CD14-positive monocyte (primary cell): ENCODE data around the gene CTNNA3. TPM values are rescaled to one million over a fixed set of nuclear protein-coding genes. Genes with fewer than 3 reads are reported as not detected.

Source experiments
- DNase-seq, 3 donors: peaks; one replicate each; pipeline ENCODE4 v3.0.0-alpha.2; 2011 to 2022
- H2AFZ ChIP-seq: 2 replicates; pipeline ENCODE4 v1.6.0; 2012; ENCODE audit warnings: mild to moderate bottlenecking, low read depth, low read length, inconsistent platforms; ENCODE audit not compliant: insufficient read depth, poor library complexity, severe bottlenecking
- H3K27ac ChIP-seq, 2 donors: 1 replicate in 1 of 2; 2 replicates in 1 of 2; pipeline ENCODE4 v1.5.1; 2012 to 2013; ENCODE audit warnings: low read length in 2 of 2, control low read depth in 1 of 2, inconsistent platforms in 1 of 2, low read depth in 1 of 2, mild to moderate bottlenecking in 1 of 2
- H3K27me3 ChIP-seq, 2 donors: one replicate each; pipeline versions ENCODE4 v1.6.0 to v1.6.1; 2011 to 2013; ENCODE audit warnings: low read length in 2 of 2; ENCODE audit not compliant: control insufficient read depth in 2 of 2, insufficient read depth in 2 of 2
- H3K36me3 ChIP-seq, 2 donors: replicated peaks in 1 of 2; 1 replicate in 1 of 2; 2 replicates in 1 of 2; pipeline versions ENCODE4 v1.5.1 to v1.6.1; 2012 to 2013; ENCODE audit warnings: low read length in 2 of 2, control low read depth in 1 of 2, inconsistent platforms in 1 of 2, mild to moderate bottlenecking in 1 of 2; ENCODE audit not compliant: insufficient read depth in 2 of 2, control insufficient read depth in 1 of 2
- H3K4me1 ChIP-seq, 2 donors: 1 replicate in 1 of 2; 2 replicates in 1 of 2; pipeline versions ENCODE4 v1.5.1 to v1.6.1; 2012 to 2013; ENCODE audit warnings: low read length in 2 of 2, control low read depth in 1 of 2, inconsistent platforms in 1 of 2, mild to moderate bottlenecking in 1 of 2, moderate library complexity in 1 of 2; ENCODE audit not compliant: insufficient read depth in 2 of 2, control insufficient read depth in 1 of 2
- H3K4me2 ChIP-seq: replicated peaks from 2 replicates; pipeline ENCODE3; 2012; ENCODE audit warnings: low read length, moderate library complexity, mild to moderate bottlenecking; ENCODE audit not compliant: poor library complexity, severe bottlenecking; ENCODE audit errors: extremely low read depth
- H3K4me3 ChIP-seq, 3 experiments: fragments of 200-600 bp in 1 of 3; sonication (generic) in 1 of 3; replicated peaks in 1 of 3; 1 replicate in 2 of 3; 2 replicates in 1 of 3; pipeline ENCODE4 v1.5.1; 2011 to 2013; ENCODE audit warnings: low read length in 3 of 3, mild to moderate bottlenecking in 3 of 3, control low read depth in 2 of 3, low read depth in 2 of 3, inconsistent platforms in 1 of 3, moderate library complexity in 1 of 3
- H3K79me2 ChIP-seq: 2 replicates; pipeline ENCODE4 v1.6.0; 2012; ENCODE audit warnings: mild to moderate bottlenecking, control low read depth, inconsistent platforms, low read length, moderate library complexity; ENCODE audit not compliant: insufficient read depth
- H3K9ac ChIP-seq: 2 replicates; pipeline ENCODE4 v1.6.0; 2017; ENCODE audit warnings: low read length, mild to moderate bottlenecking; ENCODE audit not compliant: insufficient read depth, poor library complexity, severe bottlenecking
- H3K9me3 ChIP-seq, 2 donors: replicated peaks in 1 of 2; 1 replicate in 1 of 2; 2 replicates in 1 of 2; pipeline versions ENCODE4 v1.5.1 to v1.6.1; 2012 to 2013; ENCODE audit warnings: low read length in 2 of 2, control low read depth in 1 of 2; ENCODE audit not compliant: control insufficient read depth in 1 of 2, insufficient read depth in 1 of 2
- H4K20me1 ChIP-seq: 2 replicates; pipeline ENCODE4 v1.6.0; 2012; ENCODE audit warnings: mild to moderate bottlenecking, low read length, control low read depth, moderate library complexity; ENCODE audit not compliant: insufficient read depth
- H3K27ac Mint-ChIP-seq, 7 donors: one replicate each; pipeline ENCODE4 v1.8.0; 2020; ENCODE audit warnings: mild to moderate bottlenecking in 7 of 7, mixed read lengths in 7 of 7, moderate library complexity in 6 of 7, inconsistent platforms in 2 of 7
- H3K27me3 Mint-ChIP-seq, 3 donors: one replicate each; pipeline ENCODE4 v1.8.0; 2021 to 2022; ENCODE audit warnings: low read depth in 3 of 3, mild to moderate bottlenecking in 3 of 3, mixed read lengths in 3 of 3, moderate library complexity in 3 of 3, inconsistent platforms in 1 of 3
- H3K36me3 Mint-ChIP-seq, 2 donors: one replicate each; pipeline ENCODE4 v1.8.0; 2020; ENCODE audit warnings: mixed read lengths in 2 of 2, inconsistent platforms in 1 of 2, mild to moderate bottlenecking in 1 of 2
- H3K4me1 Mint-ChIP-seq: one replicate; pipeline ENCODE4 v1.8.0; 2020; ENCODE audit warnings: mild to moderate bottlenecking, mixed read lengths
- H3K4me3 Mint-ChIP-seq, 2 donors: one replicate each; pipeline ENCODE4 v1.8.0; 2020; ENCODE audit warnings: mild to moderate bottlenecking in 2 of 2, mixed read lengths in 2 of 2, moderate library complexity in 1 of 2
- H3K9me3 Mint-ChIP-seq, 7 donors: one replicate each; pipeline ENCODE4 v1.8.0; 2020 to 2022; ENCODE audit warnings: mixed read lengths in 7 of 7, mild to moderate bottlenecking in 6 of 7, moderate library complexity in 6 of 7, inconsistent platforms in 2 of 7
- WGBS: methylation state at CpG from one replicate; pipeline ENCODE4 v1.1.5; 2013; ENCODE audit warnings: missing lambda C conversion rate; ENCODE audit not compliant: insufficient coverage; 5-methylcytosine and 5-hydroxymethylcytosine counted together
- intact Hi-C, 2 donors: fragments of 100-400 bp; cut with micrococcal nuclease; formaldehyde crosslinking; loops; one replicate each; pipeline versions ENCODE4 v1.15.0 to v1.15.1; 2023
- polyA plus RNA-seq, 3 donors: library from polyadenylated mRNA; depleted of rRNA in 1 of 3; unstranded in 2 of 3; stranded (reverse) in 1 of 3; fragments of 300-500 nt in 2 of 3; fragments of >200 nt in 1 of 3; fragmentation: Illumina TruSeq in 2 of 3; gene quantifications; 1 replicate in 2 of 3; 2 replicates in 1 of 3; pipeline ENCODE4 v1.2.3, GENCODE V29; 2012 to 2021
- TF ChIP-seq, protein P1 (sequence below): fragments of 200-600 bp; IDR thresholded peaks from one replicate; pipeline ENCODE4 v1.8.0; 2022; ENCODE audit warnings: antibody characterized with exemption, mild to moderate bottlenecking

CTNNA3 gene
- polyA plus RNA-seq, 3 donors: not detected

DNA sequence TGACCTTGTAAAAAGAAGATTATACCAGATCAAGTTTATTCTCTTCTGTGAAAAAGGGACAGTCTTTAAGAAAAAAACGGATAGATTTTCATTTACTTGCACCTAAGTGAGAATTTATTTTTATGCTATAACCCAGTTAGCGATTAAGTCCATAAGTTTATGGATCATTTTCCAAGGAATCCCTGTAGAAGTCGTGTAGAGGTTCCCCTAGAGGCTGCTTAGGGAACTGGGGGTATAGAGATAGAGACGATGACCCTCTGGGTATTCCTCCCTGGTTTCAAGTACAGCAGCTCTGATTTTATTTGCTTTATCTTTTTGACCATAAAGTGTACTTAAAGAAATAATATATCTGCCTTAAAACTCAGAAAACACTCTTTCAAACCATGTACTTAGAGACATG is 1418.5 kb downstream of the CTNNA3 start:
- Histone ChIP-seq H3K9me3 (no peaks in the 10 kb centered on the region), H3K4me3 (no peak overlapping the region), H4K20me1 (no peaks in the 10 kb centered on the region), H3K4me2 (no peak overlapping the region), H3K27me3 (no peaks in the 10 kb centered on the region), H3K9ac (no peak overlapping the region), H3K79me2 (no peaks in the 10 kb centered on the region), H3K27ac (no peak overlapping the region), H3K4me1 (no peaks in the 10 kb centered on the region), H3K36me3 (no peaks in the 10 kb centered on the region), H2AFZ (no peak overlapping the region)
- DNase-seq: no peak
- Mint-ChIP-seq H3K4me3 (no peak overlapping the region), H3K27me3 (no peaks in the 10 kb centered on the region), H3K27ac (no peak overlapping the region), H3K9me3 (peaks cover 0 to 2% (median 0%) of the 10 kb centered on the region in 7 donors), H3K36me3 (no peaks in the 10 kb centered on the region), H3K4me1 (no peaks in the 10 kb centered on the region)
- WGBS: 70% methylated on average over 2 of the region's 4 CpGs
- intact Hi-C loops: no loop called here
- TF ChIP-seq, protein P1, sequence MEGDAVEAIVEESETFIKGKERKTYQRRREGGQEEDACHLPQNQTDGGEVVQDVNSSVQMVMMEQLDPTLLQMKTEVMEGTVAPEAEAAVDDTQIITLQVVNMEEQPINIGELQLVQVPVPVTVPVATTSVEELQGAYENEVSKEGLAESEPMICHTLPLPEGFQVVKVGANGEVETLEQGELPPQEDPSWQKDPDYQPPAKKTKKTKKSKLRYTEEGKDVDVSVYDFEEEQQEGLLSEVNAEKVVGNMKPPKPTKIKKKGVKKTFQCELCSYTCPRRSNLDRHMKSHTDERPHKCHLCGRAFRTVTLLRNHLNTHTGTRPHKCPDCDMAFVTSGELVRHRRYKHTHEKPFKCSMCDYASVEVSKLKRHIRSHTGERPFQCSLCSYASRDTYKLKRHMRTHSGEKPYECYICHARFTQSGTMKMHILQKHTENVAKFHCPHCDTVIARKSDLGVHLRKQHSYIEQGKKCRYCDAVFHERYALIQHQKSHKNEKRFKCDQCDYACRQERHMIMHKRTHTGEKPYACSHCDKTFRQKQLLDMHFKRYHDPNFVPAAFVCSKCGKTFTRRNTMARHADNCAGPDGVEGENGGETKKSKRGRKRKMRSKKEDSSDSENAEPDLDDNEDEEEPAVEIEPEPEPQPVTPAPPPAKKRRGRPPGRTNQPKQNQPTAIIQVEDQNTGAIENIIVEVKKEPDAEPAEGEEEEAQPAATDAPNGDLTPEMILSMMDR: no peak

DNA sequence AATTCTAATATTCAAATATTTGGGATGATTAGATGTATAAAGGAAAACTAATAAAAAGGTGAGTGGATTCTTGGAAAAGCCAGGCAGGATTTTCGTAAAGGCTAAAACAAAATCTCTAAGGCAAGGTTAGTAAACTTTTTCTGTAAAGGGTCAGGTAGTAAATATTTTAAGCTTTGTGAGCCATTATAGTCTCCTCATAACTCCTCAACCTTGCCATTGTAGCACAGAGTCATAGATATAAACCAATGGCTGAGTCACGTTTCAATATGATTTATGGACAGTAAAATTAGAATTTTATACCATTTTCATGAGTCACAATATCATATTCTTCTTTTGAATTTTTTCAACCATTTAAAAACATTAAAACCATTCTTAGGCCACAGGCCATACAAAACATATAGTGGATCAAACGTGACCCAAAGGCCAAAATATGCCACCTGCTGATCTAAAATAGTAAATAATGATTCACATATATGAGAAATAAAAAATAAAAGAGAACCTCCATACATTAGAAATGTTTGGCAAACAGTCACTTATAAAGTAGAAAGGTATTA is 1422.0 kb downstream of the CTNNA3 start:
- H4K20me1 ChIP-seq: no peaks in the 10 kb centered on the region
- no peak overlapping the region for H2AFZ ChIP-seq
- Mint-ChIP-seq H3K4me1 (no peaks in the 10 kb centered on the region), H3K4me3 (no peak overlapping the region), H3K27me3 (no peaks in the 10 kb centered on the region), H3K27ac (no peak overlapping the region), H3K36me3 (no peaks in the 10 kb centered on the region), H3K9me3 (peaks cover 0 to 4% (median 2%) of the 10 kb centered on the region in 7 donors)
- intact Hi-C loops: no loop called here
- no peaks in the 10 kb centered on the region for H3K27me3 ChIP-seq
- no peaks in the 10 kb centered on the region for H3K4me1 ChIP-seq
- H3K9me3 ChIP-seq: no peaks in the 10 kb centered on the region
- H3K9ac ChIP-seq: no peak overlapping the region
- no peak overlapping the region for H3K4me3 ChIP-seq
- H3K79me2 ChIP-seq: no peaks in the 10 kb centered on the region
- no CpG with 5 or more reads among the region's 3 CpGs for WGBS
- TF ChIP-seq, protein P1: no peak
- H3K4me2 ChIP-seq: no peak overlapping the region
- H3K36me3 ChIP-seq: no peaks in the 10 kb centered on the region
- DNase-seq: no peak
- H3K27ac ChIP-seq: no peak overlapping the region
